GM21576 (cell line): Measurements from ENCODE around the gene EPN3.

Experiments
- ATAC-seq: cut with Tn5 transposase; IDR thresholded peaks from one replicate; pipeline ENCODE4 v1.9.1; 2021; ENCODE audit warnings: mild to moderate bottlenecking, moderate library complexity; ENCODE audit not compliant: unreplicated experiment

Gene EPN3

GRCh38 chr17:50565402-50566350 is 33.1 kb downstream of the EPN3 start:
- ATAC-seq: no peak

- ATAC-seq: no peak
These were observed 34.4 kb downstream of the EPN3 start for GRCh38 chr17:50566886-50567285.

- ATAC-seq: no peak
These were observed 36.1 kb downstream of the EPN3 start for GRCh38 chr17:50568659-50569058.

GRCh38 chr17:50569592-50569991 is 37.1 kb downstream of the EPN3 start:
- ATAC-seq: no peak

GRCh38 chr17:50570032-50570431 is 37.5 kb downstream of the EPN3 start:
- ATAC-seq: no peak

- ATAC-seq: no peak
These were observed 38.0 kb downstream of the EPN3 start for GRCh38 chr17:50570528-50570927.

- no peak for ATAC-seq
These were observed 39.1 kb downstream of the EPN3 start for GRCh38 chr17:50571681-50572080.

GRCh38 chr17:50572541-50572940 is 40.0 kb downstream of the EPN3 start:
- no peak for ATAC-seq

GRCh38 chr17:50573866-50574611 is 41.5 kb downstream of the EPN3 start:
- no peak for ATAC-seq

- ATAC-seq: no peak
These were observed 43.2 kb downstream of the EPN3 start for GRCh38 chr17:50575581-50576210.

- no peak for ATAC-seq
These were observed 44.3 kb downstream of the EPN3 start for GRCh38 chr17:50576864-50577263.

GRCh38 chr17:50577451-50577954 is 45.0 kb downstream of the EPN3 start:
- ATAC-seq: no peak

GRCh38 chr17:50578173-50578572 is 45.6 kb downstream of the EPN3 start:
- ATAC-seq: no peak

- no peak for ATAC-seq
These were observed 46.9 kb downstream of the EPN3 start for GRCh38 chr17:50579399-50579798.

GRCh38 chr17:50580646-50581045 is 48.1 kb downstream of the EPN3 start:
- no peak for ATAC-seq

GRCh38 chr17:50581316-50581715 is 48.8 kb downstream of the EPN3 start:
- ATAC-seq: no peak

GRCh38 chr17:50582741-50583140 is 50.2 kb downstream of the EPN3 start:
- ATAC-seq: no peak

- no peak for ATAC-seq
These were observed 51.1 kb downstream of the EPN3 start for GRCh38 chr17:50583641-50584040.

- ATAC-seq: no peak
These were observed 51.6 kb downstream of the EPN3 start for GRCh38 chr17:50584116-50584515.

GRCh38 chr17:50584749-50585148 is 52.2 kb downstream of the EPN3 start:
- no peak for ATAC-seq

- no peak for ATAC-seq
These were observed 52.8 kb downstream of the EPN3 start for GRCh38 chr17:50585346-50585745.
